ENCODE results near the gene PLEKHG4B.

Gene PLEKHG4B

GRCh38 chr5:169071-169727 lies 77.2 kb downstream of the PLEKHG4B start:
- DNase-seq (ENCODE audit: low read depth in 2 of 2, low spot score in 1 of 2): no peak

DNA sequence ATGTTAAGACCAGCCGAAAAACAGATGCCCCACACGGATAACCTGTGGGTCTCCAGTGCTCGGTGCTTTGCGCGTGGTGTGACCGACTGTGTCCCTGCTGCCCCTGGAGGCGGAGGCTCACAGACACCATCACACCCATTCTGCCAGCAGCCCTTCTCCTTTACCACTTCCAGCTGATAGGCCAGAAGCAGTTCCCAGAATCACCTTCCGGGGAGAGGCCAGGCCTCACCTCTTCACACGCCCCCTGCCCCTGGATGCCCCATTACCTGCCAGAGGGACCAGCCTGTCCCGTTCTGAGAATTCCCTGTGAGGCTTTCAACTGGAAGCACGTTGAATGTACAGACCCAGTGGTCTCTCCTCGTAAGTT lies 77.7 kb downstream of the PLEKHG4B start:
- no peak for DNase-seq (ENCODE audit: low read depth in 2 of 2, low spot score in 1 of 2)

- DNase-seq (ENCODE audit: low read depth in 2 of 2, low spot score in 1 of 2): no peak
Observed at GRCh38 chr5:170971-171800, 79.2 kb downstream of the PLEKHG4B start.

- no peak for DNase-seq (ENCODE audit: low read depth in 2 of 2, low spot score in 1 of 2)
Observed at GRCh38 chr5:171801-172331, 79.9 kb downstream of the PLEKHG4B start.

GRCh38 chr5:172421-172820 lies 80.5 kb downstream of the PLEKHG4B start:
- no peak for DNase-seq (ENCODE audit: low read depth in 2 of 2, low spot score in 1 of 2)

DNA sequence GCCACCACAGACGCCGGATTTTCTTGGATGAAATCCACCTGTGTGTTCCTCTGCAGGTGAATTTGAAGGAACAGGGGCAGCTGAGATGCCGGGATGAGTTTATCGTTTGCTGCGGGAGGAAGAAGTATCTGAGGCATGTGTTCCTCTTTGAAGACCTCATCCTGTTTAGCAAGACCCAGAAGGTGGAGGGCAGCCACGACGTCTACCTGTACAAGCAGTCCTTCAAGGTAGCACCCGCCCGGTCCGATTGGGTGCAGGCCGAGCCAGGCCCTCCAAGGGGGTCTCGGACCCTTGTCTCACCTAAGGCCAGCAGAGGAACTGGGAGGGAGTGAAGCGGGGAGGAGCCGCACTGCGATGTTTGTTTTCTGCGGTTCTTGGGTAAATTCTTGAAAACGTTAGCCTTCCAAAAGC lies 80.9 kb downstream of the PLEKHG4B start:
- no peak for DNase-seq (ENCODE audit: low read depth in 2 of 2, low spot score in 1 of 2)

DNA sequence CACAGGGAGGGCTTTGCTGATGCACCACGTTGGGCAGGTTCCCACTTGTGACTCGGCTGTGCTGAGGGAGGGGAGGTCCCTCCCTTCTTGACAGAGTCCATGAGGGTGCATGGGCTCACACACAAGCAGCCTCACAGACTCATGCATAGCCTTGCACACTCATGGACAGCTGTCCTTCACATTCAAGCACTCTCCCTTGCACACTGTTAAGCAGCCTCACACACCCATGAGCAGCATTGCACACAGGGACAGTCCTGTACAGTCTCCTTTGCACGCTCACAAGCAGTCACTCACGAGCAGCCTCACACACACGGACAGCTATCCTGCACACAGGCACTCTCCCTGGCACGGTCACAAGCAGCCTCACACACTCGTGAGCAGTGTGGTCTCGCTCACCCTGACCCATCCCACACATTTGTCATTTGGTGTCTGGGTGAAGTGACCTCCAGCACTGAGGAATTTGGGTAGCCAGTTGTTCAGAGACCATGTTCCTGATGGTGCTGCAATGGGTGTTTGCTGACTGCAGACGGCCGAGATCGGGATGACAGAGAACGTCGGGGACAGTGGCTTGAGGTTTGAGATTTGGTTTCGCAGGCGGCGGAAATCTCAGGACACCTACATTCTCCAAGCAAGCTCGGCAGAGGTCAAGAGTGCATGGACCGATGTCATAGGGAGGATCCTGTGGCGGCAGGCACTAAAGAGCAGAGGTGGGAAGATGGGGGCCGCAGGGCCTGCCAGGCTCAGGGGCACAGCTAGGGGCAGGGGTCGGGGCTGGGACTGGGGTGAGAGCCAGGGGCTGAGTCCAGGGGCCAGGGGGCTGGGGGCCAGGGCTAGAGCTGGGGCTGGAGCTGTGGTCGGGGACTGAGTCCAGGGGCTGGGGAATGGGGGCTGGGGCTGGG lies 81.7 kb downstream of the PLEKHG4B start:
- no peak for DNase-seq (ENCODE audit: low read depth in 2 of 2, low spot score in 1 of 2)

DNA sequence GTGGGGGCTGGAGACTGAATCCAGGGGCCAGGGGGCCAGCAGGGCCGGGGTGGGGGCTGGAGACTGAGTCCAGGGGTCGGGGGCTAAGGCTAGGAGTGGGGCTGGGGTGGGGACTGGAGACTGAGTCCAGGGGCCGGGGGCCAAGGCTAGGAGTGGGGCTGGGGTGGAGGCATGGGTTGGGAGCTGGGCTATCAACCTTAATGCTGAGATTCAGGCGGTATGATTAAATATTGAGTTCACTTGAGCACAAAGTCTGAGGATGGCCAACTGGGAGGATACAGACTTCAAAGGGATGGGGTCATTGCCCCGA lies 82.3 kb downstream of the PLEKHG4B start:
- no peak for DNase-seq (ENCODE audit: low read depth in 2 of 2, low spot score in 1 of 2)

- no peak for DNase-seq (ENCODE audit: low read depth in 2 of 2, low spot score in 1 of 2)
Observed at GRCh38 chr5:174876-175465, 83.0 kb downstream of the PLEKHG4B start.

DNA sequence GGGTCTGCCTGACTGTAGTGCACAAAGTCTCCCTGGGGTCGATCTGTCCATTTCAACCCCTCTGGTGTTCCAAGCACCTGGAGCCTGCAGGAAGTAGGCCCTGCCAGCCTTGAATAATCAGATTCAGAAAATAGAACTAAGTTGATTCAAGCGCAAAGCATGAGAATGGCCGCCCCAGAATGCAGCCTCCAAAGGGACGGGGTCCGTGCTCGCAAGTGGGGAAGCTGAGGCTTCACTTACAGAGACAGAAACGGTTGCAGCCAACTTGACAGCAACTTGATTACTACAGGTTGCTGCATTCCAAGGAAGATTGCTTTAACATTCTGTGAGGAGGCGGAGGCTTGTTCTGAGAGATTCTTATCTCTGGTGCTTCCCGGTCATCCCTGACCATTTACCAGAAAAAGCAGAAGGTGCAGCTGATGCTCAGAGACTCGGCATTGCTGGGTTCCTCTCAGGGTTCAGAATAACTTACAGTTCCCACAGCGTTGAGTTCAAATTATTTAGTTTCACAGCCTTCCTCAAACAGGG lies 84.4 kb downstream of the PLEKHG4B start:
- DNase-seq (ENCODE audit: low read depth in 2 of 2, low spot score in 1 of 2): no peak

- no peak for DNase-seq (ENCODE audit: low read depth in 2 of 2, low spot score in 1 of 2)
Observed at GRCh38 chr5:178110-178509, 86.1 kb downstream of the PLEKHG4B start.

- no peak for DNase-seq (ENCODE audit: low read depth in 2 of 2, low spot score in 1 of 2)
Observed at GRCh38 chr5:179401-179800, 87.4 kb downstream of the PLEKHG4B start.

DNA sequence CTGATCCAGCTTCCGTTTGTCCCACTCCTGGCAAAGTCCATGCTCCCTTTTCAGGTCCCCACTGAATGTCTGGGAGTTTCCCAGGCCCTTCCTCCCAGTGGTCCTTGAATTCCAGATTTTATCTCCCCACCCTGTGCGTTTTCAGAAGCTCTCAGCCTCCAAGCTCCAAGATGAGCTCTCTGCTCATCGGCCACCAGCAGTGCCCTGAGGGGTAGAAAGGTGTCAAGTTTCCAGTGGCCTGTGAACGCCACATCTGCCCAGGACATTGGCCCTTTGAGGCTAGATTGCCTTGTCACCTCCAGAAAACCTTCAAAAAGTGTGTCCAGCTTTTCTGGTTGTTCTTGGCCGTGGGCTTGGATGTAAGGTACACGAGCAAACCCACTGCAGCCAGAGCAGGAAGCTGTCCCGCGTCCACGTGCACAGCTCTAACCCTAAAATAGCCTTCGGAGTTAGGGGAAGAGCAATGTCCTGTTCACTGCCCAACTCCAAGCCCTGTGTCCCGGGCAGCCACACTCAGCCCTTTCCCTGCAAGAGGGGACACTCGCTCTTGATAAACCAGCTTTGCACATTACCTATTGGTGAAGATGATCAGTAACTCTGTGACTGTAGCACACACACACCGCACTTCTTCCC lies 88.4 kb downstream of the PLEKHG4B start:
- no peak for DNase-seq (ENCODE audit: low read depth in 2 of 2, low spot score in 1 of 2)

GRCh38 chr5:181160-181559 lies 89.2 kb downstream of the PLEKHG4B start:
- no peak for DNase-seq (ENCODE audit: low read depth in 2 of 2, low spot score in 1 of 2)

DNA sequence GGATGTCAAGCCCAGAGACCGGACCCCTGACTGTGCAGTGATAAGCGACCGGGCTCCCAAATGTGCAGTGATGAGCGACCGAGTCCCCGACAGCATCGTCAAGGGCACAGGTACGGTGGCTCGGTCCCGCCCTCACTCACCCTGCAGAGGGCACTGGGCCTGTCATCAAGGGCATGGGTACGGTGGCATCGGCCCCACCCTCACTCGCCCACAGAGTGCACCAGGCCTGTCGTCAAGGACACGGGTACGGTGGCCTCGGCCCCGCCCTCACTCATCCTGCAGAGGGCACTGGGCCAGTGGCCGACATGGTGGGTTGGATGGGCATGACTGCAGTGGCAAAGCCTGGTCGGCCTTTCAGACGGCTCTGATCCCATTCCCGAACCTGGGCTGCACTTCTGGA lies 89.6 kb downstream of the PLEKHG4B start:
- no peak for DNase-seq (ENCODE audit: low read depth in 2 of 2, low spot score in 1 of 2)

- no peak for DNase-seq (ENCODE audit: low read depth in 2 of 2, low spot score in 1 of 2)
Observed at GRCh38 chr5:182126-182525, 90.2 kb downstream of the PLEKHG4B start.

DNA sequence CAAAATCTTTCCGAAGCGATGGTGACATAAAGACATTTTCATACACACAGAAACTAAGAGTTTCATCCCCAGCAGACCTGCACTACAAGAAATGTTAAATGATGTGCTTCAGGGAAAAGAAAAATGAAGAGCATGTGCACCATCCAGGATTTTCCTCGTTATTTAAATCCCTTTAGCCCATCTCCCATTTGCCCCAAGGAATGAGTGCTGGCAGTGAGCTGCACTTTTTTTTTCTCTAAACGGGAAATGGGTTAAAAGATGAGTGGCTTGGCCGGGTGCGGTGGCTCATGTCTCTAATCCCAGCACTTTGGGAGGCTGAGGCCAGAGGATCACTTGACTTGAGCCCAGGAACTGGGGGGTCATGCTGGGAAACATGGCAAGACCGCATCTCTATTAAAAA lies 92.5 kb downstream of the PLEKHG4B start:
- no peak for DNase-seq (ENCODE audit: low read depth in 2 of 2, low spot score in 1 of 2)

DNA sequence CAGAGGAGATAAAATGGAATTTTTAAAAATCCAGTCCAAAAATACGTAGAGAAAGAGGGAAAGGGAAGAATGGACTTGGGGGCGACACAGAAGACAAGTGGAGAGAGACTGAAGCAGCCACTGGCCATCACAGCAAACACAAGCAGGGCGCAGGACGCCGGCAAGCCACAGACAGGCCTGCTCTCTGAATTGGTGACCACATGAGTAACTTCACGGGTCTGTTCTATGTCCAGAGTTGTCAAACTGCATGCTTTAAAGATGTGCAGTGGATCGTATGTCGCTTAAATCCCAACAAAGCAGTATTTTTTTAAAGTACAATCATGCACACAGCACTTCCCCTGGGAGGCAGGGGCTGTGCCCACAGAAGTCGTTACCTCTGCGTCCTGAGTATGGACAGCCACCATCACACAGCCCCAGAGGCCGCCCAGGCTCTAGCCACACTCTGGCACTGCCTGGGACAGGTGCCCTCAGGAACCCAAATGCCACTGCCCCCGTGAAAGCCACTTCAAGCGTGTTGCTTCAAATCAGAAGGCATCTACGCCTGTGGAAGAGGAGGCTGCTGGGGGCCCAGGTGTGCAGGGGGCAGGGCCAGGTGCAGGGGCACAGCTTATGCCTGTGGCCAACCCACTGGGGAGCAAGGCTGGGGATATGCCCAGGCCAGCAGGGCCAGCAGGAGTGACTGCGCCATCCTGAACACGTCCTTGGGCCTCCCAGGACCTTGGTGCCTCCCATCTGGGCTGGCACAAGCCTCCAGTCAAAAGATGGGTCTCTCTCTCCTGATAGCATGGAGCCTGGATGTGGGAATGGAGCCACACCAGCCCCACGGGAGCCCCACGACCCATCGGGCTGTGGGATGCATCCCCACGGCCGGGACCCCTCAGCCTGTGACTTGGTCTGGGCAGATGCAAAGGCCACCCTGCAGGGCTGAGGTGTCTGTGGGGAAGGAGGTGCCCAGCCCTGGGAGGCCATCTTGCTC lies 93.4 kb downstream of the PLEKHG4B start:
- DNase-seq (ENCODE audit: low read depth in 2 of 2, low spot score in 1 of 2): no peak

All from stimulated activated CD8-positive, alpha-beta memory T cell treated with anti-CD3 and anti-CD28 coated beads, Interleukin-4, amount 100 ng/mL, for 1 hour (primary cell).